ENCODE measurements around the gene VRK3.
"Not testable (repeated sequence)": the region's sequence is repeated elsewhere in the genome, so short reads cannot be mapped to it uniquely, and the experiment has no call there.

The VRK3 gene

DNA sequence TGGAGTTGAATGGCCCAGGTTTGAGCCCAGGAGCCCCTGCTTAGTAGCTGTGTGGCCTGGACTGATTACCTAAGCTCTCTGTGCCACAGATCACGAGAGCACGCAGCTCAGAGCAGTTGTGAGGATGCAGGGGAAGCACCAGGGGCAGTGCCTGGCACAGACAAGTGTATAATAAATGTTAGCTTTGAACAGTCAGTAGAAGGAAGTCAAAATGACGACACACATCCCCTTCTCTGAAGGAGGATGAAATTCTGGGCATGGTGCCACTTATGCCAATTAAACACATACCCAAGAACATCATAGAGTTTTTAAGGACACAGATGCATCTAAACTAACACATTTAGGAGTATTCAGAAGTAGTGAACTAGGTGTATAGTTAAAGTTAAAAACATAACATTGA, 39.3 kb downstream of the VRK3 start:
- no peak for DNase-seq

GRCh38 chr19:49984491-49984890, 40.7 kb downstream of the VRK3 start:
- no peak for DNase-seq

DNA sequence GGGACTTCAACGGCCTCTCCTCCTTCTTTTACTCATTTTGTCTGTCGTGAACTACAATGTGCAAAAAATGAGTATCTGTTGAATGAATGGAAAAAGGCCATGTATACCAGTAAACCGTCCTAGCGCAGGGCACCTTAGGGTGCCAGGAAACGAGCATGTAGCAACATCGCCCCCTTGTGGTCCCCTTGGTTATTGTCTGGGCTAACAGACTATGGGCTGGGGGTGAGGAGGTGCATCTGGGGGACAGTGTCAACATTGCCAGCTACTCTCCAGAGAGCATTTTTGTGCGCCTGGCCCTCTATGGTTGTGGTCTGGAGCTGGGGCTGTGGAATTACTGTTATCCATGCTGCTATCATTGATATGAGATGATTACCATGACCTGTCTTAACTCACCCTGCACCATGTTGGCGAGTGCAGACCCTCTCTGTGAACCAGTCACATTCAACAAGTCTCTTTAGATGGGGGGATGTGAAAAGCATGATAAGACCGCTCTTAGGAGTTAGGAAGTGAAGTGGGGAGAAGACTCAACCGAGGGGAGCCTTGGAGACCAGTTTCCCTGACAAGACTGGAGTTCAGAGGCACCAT, 41.4 kb downstream of the VRK3 start:
- peak; percentile 95 for DNase-seq

DNA sequence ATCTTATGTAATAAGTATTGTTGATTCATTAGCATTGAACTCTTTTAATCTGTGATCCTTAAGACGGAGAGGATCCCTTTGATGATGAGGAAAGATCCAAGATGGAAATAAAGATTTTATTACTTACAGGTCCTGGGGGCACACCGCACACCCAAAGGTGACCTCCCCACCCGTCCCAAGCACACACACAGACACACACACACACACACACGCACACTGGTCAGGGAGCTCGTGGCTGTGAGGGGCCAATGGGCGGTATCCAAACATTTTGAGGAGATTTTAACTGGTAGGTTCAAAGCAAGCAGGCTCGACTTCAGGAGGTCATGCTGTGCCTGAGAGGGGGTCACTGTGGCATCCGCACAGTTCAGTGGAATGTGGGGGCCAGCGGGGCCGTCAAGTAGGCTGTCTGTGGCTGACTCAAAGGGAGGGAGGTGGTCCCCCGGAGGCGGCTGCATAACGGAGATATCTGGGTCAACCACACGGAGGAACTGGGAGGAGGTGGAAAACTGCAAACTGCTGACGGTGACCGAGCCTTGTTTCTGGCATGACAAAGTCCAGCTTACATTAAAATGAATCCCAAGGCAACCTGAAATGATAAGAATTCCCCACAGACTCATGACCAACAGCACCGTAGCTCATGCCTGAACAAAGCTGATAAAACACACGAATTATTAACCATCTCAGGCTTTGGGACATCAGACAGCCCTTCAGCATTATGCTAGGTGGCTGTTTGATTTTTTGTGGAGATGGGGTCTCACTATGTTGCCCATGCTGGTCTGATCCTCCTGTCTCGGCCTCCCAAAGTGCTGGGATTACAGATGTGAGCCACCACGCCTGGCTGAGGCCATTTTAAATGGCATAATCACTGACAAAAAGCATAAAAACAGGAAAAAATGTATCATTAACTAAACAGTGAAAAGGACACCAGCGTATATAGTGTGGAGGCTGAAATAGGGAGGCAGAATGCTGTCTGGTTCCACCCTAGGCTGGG, 43.3 kb downstream of the VRK3 start:
- DNase-seq: no peak

DNA sequence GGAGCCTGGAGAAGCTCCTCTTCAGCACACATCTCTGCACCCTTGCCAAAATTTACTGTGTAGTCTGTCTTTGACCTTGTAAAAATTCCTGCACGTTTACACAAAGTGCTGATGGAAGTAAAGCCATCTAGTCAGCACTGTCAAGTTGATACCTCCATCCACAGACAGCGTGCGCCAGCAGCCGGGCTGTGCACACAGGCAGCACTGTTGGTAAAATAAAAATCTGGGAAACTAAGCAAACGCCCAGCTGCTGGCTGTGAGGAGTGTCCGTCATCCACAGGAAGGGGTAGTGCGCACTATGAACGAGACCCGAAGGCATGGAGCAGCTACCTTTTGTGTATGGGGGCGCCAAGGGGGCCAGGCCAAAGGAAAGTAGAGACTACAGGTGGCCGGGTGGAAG, 46.8 kb downstream of the VRK3 start:
- no peak for DNase-seq

GRCh38 chr19:49977881-49978280, 47.3 kb downstream of the VRK3 start:
- no peak for DNase-seq

- DNase-seq: no peak
Observed at GRCh38 chr19:49977076-49977475, 48.1 kb downstream of the VRK3 start.

DNA sequence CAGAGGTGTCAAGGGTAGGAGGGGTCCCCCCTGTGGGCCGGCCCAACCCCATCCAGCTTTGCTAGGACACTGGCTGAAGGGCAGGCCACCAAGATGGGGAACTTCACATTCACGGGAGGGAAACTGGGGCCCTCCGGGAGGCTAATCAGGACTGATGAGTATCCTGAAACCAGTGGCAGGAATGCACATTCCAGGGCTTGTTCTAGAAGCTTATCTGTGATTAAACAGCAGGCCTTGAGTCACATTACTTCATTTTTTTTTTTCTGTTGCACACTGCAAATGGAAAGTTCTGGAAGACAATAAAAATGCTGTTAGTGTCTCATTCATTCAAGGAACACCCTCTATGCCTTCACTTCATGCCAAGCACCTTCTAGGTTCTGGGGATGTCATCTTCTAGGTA, 48.7 kb downstream of the VRK3 start:
- DNase-seq: no peak

DNA sequence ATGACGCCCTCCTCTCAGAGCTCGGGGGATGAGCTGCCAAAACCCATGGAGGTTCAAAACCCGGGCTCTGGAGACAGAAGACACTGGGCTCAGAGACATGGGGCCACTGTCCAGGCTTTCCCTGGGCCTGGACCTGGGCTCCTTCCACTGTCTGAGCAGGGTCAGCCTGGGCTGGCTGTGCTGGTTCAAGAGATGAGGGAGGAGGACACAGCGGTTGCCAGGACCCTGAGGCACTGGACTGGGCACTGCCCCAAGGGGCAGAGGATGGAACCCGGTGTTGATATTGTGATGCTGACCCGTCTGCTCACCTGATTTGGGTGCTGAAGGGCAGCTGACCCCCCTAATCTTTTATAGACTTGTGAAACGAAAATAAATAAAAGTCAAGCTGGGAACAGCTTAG, 50.1 kb downstream of the VRK3 start:
- DNase-seq: no peak

GRCh38 chr19:49973987-49974386, 51.2 kb downstream of the VRK3 start:
- no peak for DNase-seq

- DNase-seq: no peak
Observed at GRCh38 chr19:49972841-49973240, 52.3 kb downstream of the VRK3 start.

DNA sequence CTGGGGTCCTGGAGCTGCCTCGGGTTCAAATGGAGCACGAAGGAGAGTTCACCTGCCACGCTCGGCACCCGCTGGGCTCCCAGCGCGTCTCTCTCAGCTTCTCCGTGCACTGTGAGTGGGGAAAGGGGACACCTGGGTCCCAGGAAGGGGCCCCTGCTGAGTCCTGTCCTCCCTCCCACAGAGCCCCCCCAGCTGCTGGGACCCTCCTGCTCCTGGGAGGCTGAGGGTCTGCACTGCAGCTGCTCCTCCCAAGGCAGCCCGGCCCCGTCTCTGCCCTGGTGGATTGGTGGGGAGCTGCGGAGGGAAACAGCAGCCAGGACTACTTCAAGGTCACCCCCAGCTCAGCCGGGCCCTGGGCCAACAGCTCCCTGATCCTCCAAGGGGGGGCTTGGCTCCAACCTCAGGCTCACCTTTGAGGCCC, 53.2 kb downstream of the VRK3 start:
- DNase-seq: no peak

- DNase-seq: not testable (repeated sequence)
Observed at GRCh38 chr19:49969355-49969754, 55.8 kb downstream of the VRK3 start.

GRCh38 chr19:49968279-49968922, 56.8 kb downstream of the VRK3 start:
- no peak for DNase-seq

DNA sequence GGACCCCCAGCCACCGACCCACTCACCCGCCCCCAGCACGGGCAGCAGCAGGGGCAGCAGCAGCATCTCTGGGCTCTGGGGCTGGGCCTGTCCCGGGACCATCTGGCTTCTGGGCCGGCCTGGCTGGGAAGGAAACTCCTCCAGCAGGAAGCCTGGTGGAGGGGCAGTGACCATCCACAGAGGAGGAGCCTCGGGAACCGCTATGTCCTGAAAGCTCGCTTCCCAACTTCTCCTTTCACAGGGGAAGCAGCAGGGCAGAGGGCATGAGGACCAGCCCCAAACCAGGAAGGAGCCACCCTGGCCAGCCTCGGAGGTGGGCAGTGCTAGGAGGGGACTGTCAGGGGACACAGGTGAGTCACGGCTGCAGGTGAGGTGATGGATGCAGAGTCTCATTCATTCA, 64.2 kb downstream of the VRK3 start, which contains the start of gene SIGLEC11:
Gene SIGLEC11, minus strand, starts transcription at position 193 of the 400 bp plus-strand sequence. Its CDS starts 91 bp downstream, at position 102.
- not testable (repeated sequence) for DNase-seq

DNA sequence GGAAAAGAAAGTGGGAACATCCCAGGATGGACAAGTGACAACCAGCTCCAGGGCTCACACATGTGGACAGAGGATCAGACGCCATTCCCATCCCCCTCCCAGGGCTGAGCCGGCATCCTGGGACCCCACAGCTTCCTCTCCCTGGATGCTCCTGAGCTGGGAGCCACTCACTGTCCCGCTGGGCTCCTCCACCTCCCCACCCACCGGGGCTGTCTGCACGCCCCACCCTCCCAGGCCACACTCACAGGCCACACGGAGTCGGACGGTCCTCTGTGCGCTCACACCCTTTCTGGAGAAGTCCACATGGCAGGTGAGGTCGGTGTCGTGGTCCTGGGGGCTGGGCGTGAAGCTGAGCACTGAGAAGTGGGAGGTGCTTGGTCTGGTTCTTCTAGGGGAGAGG, 65.3 kb downstream of the VRK3 start:
- not testable (repeated sequence) for DNase-seq

DNA sequence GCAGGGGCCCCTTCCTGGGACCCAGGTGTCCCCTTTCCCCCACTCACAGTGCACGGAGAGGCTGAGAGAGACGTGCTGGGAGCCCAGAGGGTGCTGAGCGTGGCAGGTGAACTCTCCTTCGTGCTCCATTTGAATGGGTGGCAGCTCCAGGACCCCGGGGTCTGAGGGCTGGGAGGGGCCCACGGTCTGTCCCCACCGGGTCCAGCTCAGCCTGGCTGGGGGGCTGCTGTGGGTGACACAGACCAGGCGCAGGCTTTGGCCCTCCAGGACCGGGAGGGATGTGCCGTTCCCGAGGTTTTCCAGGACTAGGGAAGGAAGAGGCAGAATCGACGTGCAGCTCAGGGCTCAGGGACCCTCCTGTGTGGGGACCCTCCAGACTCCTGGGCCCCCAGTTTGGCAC, 66.6 kb downstream of the VRK3 start:
- DNase-seq: not testable (repeated sequence)

- not testable (repeated sequence) for DNase-seq
Observed at GRCh38 chr19:49958144-49958543, 67.0 kb downstream of the VRK3 start.

DNA sequence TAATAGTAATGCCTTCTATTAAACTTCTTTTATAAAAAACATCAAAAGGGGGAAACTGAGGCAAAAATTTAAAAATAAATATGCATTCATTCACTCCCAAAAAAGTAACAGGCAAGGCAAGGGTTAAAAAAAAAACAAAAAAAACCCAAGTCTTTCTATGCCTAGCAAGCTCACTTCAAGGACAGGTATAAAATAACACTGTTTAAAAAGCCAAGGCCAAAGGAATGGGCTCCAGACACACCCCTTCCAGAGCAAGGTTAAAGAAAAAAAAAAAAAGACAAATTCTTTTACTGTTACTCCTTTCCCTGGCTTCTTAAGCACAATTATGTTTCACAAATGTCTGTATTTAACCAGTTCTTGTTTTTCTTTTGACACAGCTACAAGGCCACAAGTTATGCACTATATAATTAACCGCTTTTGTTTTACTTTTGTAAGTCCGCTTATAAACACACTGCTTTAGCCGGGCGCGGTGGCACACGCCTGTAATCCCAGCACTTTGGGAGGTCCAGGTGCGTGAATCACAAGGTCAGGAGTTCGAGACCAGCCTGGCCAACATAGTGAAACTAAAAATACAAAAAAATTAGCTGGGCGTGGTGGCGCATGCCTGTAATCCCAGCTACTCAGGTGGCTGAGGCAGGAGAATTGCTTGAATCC, 67.8 kb downstream of the VRK3 start:
- DNase-seq: no peak

- no peak for DNase-seq
Observed at GRCh38 chr19:49956115-49956495, 69.1 kb downstream of the VRK3 start.

GRCh38 chr19:49954933-49955332, 70.2 kb downstream of the VRK3 start:
- DNase-seq: no peak

- no peak for DNase-seq
Observed at GRCh38 chr19:49954092-49954829, 70.9 kb downstream of the VRK3 start.

Data from activated CD8-positive, alpha-beta memory T cell treated with anti-CD3 and anti-CD28 coated beads, Interleukin-2, amount 50 U/mL, for 48 hours (primary cell).